ENCODE results near the gene WDR33.

Gene WDR33

DNA sequence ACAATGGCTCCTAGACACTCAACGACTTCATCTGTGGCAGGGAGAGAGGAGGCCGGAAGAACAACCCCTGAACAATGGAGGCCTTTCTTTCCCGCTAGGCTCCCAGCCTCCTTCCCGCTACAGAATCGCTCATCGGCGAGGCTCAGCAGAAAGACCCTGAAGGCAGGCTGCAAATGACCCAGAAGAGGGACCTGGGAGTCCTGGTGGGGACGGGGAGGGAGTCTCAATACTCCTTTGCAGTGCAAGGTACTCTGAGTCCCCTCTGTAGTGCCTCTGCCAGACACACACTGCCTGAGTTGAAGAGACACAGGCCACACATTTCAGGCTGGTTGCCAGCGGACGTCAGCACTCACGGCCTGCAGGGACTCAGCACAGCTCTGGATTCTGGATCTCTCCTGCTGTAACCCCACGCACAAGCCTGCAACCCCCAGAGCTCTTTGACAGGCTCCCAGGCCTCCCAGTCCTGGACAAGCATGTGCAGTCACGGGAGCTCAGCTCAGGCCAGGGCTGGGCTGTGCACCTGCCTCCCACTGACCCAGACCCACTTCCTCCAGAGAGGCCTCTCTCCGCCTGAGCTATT lies 158.9 kb downstream of the WDR33 start:
- no peak for DNase-seq

DNA sequence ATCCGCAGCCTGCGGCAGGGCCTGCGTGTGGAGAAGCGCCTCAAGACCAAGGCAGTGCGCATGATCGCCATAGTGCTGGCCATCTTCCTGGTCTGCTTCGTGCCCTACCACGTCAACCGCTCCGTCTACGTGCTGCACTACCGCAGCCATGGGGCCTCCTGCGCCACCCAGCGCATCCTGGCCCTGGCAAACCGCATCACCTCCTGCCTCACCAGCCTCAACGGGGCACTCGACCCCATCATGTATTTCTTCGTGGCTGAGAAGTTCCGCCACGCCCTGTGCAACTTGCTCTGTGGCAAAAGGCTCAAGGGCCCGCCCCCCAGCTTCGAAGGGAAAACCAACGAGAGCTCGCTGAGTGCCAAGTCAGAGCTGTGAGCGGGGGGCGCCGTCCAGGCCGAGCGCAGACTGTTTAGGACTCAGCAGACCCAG lies 159.6 kb downstream of the WDR33 start:
- no peak for DNase-seq
